HG03064 (cell line): ENCODE results near the gene CEP104.
"Not testable (repeated sequence)": the region's sequence is repeated elsewhere in the genome, so short reads cannot be mapped to it uniquely, and the experiment has no call there.

Experiments used
- ATAC-seq: cut with Tn5 transposase; IDR thresholded peaks from one replicate; pipeline ENCODE4 v1.9.1; 2021; ENCODE audit warnings: low read depth; ENCODE audit not compliant: unreplicated experiment

The CEP104 gene

DNA sequence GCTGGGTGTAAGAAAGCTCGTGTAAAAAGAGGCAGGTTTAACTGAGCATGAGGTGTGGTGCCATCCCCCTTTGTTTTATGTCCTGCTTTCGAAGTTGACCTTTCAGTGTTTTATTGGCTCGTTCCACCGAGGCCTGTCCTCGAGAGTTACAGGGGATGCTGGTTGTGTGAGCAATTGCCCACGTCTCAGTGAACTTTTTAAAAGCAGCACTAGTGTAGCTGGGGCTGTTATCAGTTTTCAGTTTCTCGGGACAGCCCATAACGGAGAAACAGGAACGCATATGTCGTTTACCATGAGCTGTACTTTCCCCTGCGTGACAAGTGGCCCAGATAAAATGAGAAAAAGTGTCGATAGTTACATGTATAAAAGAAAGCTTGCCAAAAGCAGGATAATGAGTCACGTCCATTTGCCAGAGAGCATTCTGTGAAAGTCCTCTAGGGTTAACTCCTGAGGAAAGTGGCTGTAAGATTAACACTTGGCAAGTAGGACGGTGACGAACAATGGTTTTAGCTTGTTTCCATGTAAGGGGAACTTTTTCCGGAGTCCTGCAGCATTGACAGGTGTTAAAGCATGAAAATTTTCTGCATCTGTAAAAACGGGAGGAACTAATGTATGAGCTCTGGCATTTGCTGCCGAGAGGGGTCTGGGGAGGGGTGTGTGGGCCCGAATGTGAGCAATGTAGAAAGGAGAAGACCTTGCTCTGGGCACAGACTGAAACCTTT, 52.9 kb downstream of the CEP104 start:
- ATAC-seq = no peak

GRCh38 chr1:3800795-3801194, 56.2 kb downstream of the CEP104 start:
- ATAC-seq = not testable (repeated sequence)

- no peak for ATAC-seq
Measured at GRCh38 chr1:3799976-3800685, 56.9 kb downstream of the CEP104 start.

DNA sequence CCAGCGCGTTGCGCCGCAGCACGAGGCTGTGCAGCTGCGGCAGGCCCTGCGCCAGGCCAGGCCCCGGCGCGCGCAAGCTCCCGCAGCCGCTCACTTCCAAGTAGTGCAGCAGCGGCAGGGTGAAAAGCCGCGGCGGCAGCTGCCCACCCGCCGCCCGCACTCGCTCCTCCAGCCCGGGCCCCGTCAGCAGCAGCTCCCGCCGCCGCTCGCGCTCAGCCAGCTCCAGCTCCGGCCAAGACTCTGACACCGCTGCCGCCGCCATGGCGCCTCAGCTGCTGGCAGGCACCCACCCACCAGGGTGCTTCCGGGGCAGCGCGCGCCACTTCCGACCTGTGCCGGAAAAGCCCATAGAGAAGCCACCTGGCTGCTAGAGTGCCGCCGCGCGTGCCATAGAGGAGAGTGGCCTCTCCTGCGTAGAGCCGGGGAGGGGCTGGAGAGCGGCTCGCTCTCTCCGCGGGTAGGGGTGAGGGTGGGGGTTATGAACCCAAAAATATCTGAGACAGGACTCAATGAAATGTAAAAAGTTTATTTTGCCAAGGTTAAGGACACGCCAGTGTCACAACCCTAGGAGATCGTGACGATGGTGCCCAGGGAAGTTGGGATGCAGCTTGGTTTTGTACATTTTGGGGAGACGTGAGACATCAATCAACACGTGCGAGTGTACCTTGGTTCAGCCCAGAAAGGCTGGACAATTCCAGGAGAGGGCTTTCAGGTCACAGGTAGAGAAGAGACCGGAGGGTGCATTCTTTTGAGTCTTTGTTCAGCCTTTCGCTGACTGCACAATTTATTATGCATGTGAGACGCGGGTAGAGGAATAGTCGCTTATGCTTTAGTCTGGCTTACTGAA, 60.6 kb downstream of the CEP104 start, which contains the start of gene LRRC47:
Gene LRRC47 (minus strand): TSS at position 284 of the 847 bp plus-strand sequence. CDS start 22 bp downstream, at position 262.
- ATAC-seq = peak; percentile 97

DNA sequence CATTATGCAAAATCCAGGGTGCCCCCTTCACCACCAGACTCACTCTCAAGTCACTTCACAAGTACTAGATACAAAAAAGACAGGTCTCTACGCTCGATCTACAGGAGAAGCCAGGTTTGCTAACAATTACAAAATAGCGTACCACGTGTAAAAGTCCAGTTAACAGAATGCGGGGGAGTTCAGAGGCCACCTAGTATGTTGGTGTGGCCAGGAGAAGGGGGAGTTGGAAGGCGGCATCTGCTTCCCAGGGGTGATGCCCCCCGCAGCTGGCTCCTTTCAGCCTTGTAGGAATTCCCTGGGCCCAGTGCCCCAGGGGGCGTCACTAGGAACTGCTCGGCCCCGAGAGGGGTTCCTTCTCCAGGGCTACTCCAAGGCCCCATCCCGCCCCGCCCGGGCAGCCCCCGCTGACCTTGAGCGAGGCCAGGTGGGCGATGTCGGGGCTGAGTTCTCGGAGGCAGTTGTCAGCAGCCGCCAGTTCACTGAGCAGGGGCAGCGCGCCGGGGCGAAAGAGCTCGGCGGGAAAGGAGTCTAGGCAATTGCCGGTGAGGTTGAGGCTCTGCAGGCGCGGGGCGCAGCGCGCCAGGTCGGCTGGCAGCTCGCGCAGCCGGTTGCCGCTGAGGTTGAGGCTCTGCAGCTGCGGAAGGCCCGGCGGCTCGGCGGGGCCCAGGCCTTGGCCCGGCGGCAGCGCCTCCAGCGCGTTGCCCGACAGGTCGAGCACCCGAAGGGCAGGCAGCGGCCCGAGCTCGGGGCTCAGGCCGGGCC, 61.4 kb downstream of the CEP104 start:
- ATAC-seq = no peak

- ATAC-seq = no peak
Measured at GRCh38 chr1:3790952-3791351, 66.1 kb downstream of the CEP104 start.

GRCh38 chr1:3790500-3790923, 66.5 kb downstream of the CEP104 start:
- no peak for ATAC-seq

DNA sequence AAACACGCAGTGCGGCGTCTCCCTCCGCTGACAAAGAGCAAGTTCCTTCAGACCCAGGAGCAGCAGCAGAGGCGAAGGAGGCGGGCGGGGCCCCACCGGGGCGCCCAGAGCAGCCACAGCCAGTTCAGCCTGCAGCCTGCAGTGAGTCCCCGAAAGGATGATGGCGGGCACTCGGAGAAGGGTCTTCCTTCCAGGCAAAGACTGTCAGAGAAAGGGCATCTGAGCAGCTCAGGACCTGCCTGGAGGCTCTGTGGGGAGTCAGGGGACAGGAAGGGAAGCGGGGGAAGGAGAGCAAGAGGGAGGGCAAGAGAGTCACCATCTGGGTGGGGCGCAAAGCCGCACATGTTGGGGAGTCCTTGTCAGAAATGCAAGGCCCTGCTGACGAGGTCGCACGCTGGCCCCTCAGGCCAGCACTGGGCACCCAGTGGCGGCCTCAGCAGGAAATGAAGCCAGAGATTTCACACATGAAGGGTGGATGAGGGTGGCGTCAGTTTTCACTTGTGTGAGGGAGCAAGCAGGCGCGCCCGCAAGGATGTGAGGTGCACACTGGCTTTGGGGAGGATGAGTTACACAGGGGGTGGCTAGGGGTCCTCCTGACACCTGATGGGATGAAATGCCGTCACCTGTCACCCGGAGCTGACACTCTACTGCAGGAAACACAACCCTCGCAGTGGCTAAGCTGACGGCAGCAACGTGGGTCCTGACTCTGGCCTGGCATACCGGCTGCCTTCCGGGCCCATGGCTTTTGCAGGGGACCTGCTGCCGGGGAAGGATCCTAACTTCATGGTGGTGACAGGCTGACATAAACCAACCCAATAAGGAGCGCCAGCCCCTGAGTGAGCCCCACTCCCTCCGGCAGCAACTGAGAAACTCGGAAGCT, 67.3 kb downstream of the CEP104 start:
- ATAC-seq = no peak

GRCh38 chr1:3788756-3789420, 68.1 kb downstream of the CEP104 start:
- ATAC-seq = no peak

DNA sequence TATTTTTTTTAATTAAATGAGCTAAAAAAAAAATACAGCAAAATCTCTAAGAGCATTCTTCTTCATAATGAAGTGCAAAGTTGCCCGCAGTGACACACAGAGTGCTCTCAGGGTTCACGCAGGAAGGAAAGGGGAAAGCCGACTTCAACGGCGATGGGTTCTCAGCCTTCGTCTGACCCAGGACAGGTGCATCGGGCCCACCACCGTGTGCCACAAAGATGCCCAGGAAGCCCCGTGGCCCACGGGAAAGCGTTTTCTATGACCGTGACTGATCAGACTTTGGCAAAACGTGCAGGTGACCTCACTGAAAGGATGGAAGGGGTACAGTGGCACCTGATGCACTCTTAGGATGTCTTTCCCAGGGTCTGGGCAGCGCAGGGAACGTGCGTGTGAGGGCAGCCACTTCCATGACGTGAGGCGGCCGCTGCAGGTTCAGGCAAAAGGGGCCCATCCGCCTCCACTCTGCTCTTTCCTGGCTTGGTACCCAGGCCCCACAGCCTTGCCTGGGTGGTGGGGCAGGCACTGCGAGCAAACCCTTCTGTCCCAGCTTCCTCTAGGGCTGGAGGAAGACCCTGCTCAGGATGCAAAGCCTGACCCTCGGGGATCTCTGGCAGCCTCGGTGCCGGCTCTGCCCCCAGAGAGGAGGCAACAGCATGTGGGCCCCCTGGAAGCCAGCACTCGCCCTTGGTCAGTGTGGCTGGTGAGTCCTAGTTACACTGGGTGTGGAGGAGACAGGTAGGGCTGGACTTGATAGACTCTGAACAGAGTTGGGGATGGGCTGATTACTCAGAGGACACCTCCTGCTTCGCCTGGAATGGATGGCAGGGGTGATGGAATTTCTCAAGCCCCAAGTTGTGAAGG, 69.0 kb downstream of the CEP104 start:
- ATAC-seq = no peak

- ATAC-seq = no peak
Measured at GRCh38 chr1:3787349-3787715, 69.7 kb downstream of the CEP104 start.

GRCh38 chr1:3786468-3787348, 70.3 kb downstream of the CEP104 start:
- no peak for ATAC-seq

DNA sequence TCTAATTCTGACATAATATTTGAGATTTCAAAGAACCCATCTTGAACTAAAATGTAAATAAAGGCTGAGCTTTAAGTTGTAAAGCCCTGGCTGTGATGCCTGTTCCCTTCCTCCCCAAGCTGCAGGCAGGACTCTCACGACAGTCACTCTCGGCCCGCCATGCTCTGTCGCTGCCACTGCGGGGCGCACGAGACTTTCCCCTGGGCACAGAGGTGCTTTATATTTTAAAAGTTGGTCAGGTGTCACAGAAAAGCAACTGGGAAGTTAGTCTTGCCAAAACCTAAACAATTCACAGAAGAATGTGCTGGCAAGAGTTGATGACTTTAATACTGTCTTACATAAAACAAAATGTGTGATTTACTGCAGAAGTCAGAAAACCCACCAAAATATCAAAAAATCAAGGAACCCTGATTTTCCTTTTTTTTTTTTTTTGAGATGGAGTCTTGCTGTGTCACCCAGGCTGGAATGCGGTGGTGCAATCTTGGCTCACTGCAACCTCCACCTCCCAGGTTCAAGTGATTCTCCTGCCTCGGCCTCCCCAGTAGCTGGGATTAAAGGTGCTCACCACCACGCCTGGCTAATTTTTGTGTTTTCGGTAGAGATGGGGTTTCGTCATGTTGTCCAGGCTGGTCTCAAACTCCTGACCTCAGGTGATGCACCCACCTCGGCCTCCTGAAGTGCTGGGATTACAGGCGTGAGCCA, 71.4 kb downstream of the CEP104 start:
- no peak for ATAC-seq

- ATAC-seq = no peak
Measured at GRCh38 chr1:3785045-3785444, 72.0 kb downstream of the CEP104 start.

DNA sequence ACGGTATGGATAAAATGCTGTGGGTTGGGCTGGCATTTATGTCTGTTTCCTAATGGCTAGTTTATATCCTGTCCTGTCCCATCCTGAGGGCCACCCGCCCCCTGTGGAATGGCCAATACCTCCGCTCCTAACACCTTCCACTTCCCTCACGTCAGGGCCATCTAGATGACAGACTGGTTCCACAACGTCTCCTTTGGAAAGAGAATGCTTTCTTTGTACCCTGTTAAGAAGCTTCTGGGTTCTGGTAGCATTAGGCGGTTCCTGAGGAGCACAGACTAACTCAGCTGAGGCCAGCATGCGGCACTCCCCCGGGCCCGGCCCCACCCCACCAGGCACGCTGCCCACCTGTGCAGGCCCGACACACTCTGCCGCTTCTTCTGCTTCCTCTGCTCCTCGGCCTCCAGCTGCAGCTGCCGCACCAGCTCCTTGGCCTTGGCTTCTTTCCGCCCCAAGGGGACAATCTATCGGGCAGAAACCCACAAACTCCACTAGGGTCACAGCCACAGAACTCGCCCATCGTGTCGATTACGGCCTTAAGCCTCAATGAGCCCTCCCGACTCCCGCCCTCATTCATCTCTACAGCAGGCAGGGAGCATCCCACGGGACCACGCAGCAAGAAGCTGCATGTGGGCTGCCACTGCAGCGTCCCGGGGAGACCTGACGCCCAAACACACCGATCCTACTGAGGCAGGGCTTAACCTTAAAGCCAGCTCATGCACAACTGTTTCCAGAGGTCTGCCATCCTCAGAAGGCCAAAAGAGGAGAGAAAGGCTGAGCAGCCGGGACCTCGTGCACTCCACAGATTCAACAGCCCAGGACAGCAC, 73.1 kb downstream of the CEP104 start:
- no peak for ATAC-seq

DNA sequence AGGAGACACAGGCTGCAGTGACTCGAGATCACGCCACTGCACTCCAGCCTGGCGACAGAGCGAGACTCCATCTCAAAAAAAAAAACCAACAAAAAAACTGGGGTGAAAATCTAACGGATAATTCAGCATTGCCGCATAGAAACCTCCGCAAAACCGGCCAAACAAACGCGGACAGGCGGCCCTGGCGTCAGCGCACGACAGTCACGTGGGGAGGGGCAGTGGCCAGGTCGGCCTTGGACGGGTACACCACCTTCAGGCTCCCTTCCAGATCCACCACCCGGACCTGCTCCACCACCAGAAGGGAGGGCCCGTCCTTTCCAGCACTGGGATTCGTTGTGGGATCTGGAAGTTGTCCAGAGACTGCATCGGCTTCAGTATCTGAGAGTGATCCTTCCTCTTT, 76.1 kb downstream of the CEP104 start:
- no peak for ATAC-seq
